HepG2 (cell line): ENCODE data around the gene TMEM108. TPM values are rescaled to one million over a fixed set of nuclear protein-coding genes. Genes with fewer than 3 reads are reported as not detected.

Experiments used
- CTCF ChIP-seq: sonication (generic); formaldehyde crosslinking; IDR thresholded peaks from 2 replicates; pipeline ENCODE4 v1.5.0; 2020; ENCODE audit warnings: mild to moderate bottlenecking, missing genetic modification reagents, moderate library complexity
- HNRNPL ChIP-seq: fragments of 200-400 bp; formaldehyde crosslinking; IDR thresholded peaks from 2 replicates; pipeline ENCODE4 v1.6.1; 2017; ENCODE audit warnings: mild to moderate bottlenecking, low read depth, low read length
- KAT7 ChIP-seq: IDR thresholded peaks from 2 replicates; pipeline ENCODE4 v1.6.1; 2018; ENCODE audit warnings: borderline replicate concordance, missing compliant biosample characterization
- KDM2A ChIP-seq: sonication (generic); formaldehyde crosslinking; IDR thresholded peaks from 2 replicates; pipeline ENCODE4 v1.4.0; 2020; ENCODE audit warnings: low read depth, missing genetic modification reagents, borderline replicate concordance
- KDM5A ChIP-seq: fragments of 200-600 bp; sonication (generic); IDR thresholded peaks from 2 replicates; pipeline ENCODE4 v1.7.0; 2018; ENCODE audit warnings: antibody characterized with exemption, mild to moderate bottlenecking, low read length, borderline replicate concordance
- NFYB ChIP-seq: sonication (generic); formaldehyde crosslinking; IDR thresholded peaks from 2 replicates; pipeline ENCODE4 v1.4.0; 2020; ENCODE audit warnings: missing genetic modification reagents
- SNAI1 ChIP-seq: sonication (generic); formaldehyde crosslinking; IDR thresholded peaks from 2 replicates; pipeline ENCODE4 v1.5.0; 2020; ENCODE audit warnings: mild to moderate bottlenecking, missing genetic modification reagents, borderline replicate concordance
- SOX6 ChIP-seq, 2 experiments: fragments of 450-650 bp in 1 of 2; sonication (generic) in 1 of 2; formaldehyde crosslinking in 1 of 2; IDR thresholded peaks; 2 replicates each; pipeline versions ENCODE4 v1.4.0 to v1.6.1; 2017 to 2020; ENCODE audit warnings: antibody characterized with exemption in 1 of 2, mild to moderate bottlenecking in 1 of 2, missing genetic modification reagents in 1 of 2
- STAG1 ChIP-seq: sonication (generic); formaldehyde crosslinking; IDR thresholded peaks from 2 replicates; pipeline ENCODE4 v1.4.0; 2020; ENCODE audit warnings: missing genetic modification reagents
- XRCC5 ChIP-seq: fragments of 200-400 bp; formaldehyde crosslinking; optimal IDR thresholded peaks from 2 replicates; pipeline ENCODE3; 2017; ENCODE audit warnings: mild to moderate bottlenecking, low read length
- ZNF281 ChIP-seq: sonication (generic); formaldehyde crosslinking; IDR thresholded peaks from 2 replicates; pipeline ENCODE4 v1.4.0; 2020; ENCODE audit warnings: missing genetic modification reagents, borderline replicate concordance
- ZNF891 ChIP-seq: sonication (generic); formaldehyde crosslinking; IDR thresholded peaks from 2 replicates; pipeline ENCODE4 v1.5.0; 2020; ENCODE audit warnings: mild to moderate bottlenecking, missing genetic modification reagents
- polyA plus RNA-seq, 8 experiments: library from polyadenylated mRNA; depleted of rRNA in 3 of 8; stranded (reverse) in 7 of 8; unstranded in 1 of 8; fragments of >200 nt; fragmentation: Illumina TruSeq in 4 of 8; extraction: Trizol in 4 of 8; gene quantifications; 2 replicates each; pipeline versions ENCODE4 v1.2.1 to v1.2.3, GENCODE V29; 2011 to 2016; ENCODE audit warnings: low read depth in 4 of 8, missing spikeins in 1 of 8, mixed read lengths in 1 of 8; ENCODE audit not compliant: insufficient read depth in 1 of 8
- total RNA-seq, 5 experiments: library from RNA; depleted of rRNA; stranded (reverse); fragments of >200 nt; fragmentation: Illumina TruSeq; extraction: Trizol; gene quantifications; 2 replicates each; pipeline ENCODE4 v1.2.3, GENCODE V29; 2016; ENCODE audit warnings: low read depth in 1 of 5
- TF ChIP-seq, protein P1 (sequence below): sonication (generic); formaldehyde crosslinking; IDR thresholded peaks from 2 replicates; pipeline ENCODE4 v1.4.0; 2020; ENCODE audit warnings: missing genetic modification reagents

The TMEM108 gene
- total and polyA plus RNA-seq, 2 of the 13 experiments (the other 11 are each of a cell fraction or from before 2014, with no cell fraction given), result not detected

DNA sequence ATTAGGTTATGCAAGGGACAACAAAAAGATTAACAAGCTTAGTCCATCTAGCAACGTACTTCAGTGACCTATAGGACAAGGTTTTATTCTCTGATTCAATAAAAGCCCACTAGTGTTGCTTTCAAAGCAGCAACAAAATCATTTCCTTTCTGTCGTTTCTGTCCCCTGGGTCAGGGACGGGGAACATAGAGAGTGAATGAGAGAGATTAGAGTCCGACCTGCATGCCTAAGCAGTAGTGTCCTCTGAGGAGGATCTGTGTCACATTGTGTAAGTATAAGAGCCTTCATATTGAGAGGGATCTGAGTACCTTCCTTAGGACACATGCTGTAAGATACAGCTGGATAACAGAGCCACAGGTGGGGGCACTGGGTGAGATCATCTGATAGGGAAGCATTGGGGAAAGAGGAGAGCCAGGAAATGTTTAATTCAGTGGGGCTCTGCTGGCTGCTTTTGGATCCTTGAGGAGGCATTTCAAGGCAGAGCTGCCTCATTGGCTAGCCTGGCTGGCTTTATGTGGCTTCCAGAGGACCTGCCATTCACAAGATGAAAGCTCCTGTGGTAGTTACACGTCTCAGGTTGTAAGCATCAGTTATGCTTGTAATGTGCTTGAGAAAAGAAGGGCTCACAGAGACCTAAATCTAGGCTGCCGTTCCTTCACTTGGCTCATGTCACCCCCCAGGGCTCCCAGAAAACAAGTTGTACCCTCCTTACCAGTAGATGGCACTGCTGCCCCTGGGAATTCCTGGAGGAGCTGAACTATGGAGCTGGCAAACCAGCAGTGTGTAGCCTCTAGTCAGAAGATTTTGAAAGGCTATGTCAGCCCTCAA is 2.7 kb downstream of the TMEM108 start (continued):
- TF ChIP-seq KDM2A (no peak), STAG1 (CRISPR knock-in tag) (peak; percentile 82), HNRNPL (no peak), SNAI1 (CRISPR knock-in tag) (no peak), NFYB (CRISPR knock-in tag) (no peak), SOX6 (IDR thresholded peaks at IDR 0.05) (no peak), SOX6 (CRISPR knock-in tag; IDR thresholded peaks at IDR 0.05) (0 out of 2 replicates have a peak, but pooled peaks have one; percentile 16), ZNF281 (CRISPR knock-in tag) (no peak), CTCF (CRISPR knock-in tag) (peak; percentile 84), ZNF891 (CRISPR knock-in tag) (no peak), XRCC5 (peak; percentile 46), KAT7 (CRISPR knock-in tag) (no peak), KDM5A (no peak)
- TF ChIP-seq, protein P1, sequence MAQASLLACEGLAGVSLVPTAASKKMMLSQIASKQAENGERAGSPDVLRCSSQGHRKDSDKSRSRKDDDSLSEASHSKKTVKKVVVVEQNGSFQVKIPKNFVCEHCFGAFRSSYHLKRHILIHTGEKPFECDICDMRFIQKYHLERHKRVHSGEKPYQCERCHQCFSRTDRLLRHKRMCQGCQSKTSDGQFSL (CRISPR knock-in tag), result peak; percentile 83
